NT2/D1 (cell line): ENCODE results near the gene SPRYD3.

ENCODE experiments used
- SUZ12 ChIP-seq: IDR thresholded peaks from 2 replicates; pipeline ENCODE4 v1.6.1; 2011; ENCODE audit not compliant: insufficient read length, insufficient read depth; ENCODE audit errors: extremely low read depth
- YY1 ChIP-seq: IDR thresholded peaks from 2 replicates; pipeline ENCODE4 v1.6.1; 2011; ENCODE audit not compliant: insufficient read length, insufficient read depth
- ZNF274 ChIP-seq: IDR thresholded peaks from 2 replicates; pipeline ENCODE4 v1.6.1; 2011; ENCODE audit warnings: mild to moderate bottlenecking, low read depth, low read length

DNA sequence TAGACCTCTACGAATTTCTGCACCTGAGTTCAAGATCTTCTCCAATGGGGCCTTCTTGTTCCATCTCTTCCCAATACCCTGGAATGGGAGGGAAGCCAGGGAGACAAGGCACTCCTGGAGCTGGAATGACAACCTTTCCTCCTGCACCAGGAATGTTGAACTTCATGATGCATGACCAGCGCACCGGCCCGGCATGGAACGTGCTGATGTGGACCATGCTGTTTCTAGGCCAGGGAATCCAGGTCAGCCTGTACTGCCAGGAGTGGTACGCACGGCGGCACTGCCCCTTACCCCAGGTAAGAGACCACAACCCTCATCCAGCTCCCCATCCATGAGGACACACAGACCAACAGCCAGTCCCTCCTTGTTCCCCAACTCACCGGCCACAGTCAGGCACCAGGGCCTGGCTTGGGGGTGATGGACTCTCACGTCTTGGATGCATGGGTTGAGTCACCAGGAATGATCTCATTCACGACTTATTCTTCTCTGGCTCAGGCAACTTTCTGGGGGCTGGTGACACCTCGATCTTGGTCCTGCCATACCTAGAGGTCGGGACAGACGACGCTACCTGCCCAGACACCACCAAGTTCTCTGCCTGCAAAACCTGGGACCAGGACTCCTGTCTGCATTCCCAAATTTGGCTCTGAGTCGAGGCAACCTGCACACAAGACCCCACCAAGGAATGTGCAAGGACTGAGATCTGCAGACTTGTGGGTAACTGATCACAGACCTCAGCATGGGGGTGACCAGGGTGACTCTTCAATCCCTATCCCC, 44.6 kb upstream of the SPRYD3 start:
- TF ChIP-seq YY1: no peak
- TF ChIP-seq ZNF274: no peak
- no peak for TF ChIP-seq SUZ12
